Activated gamma-delta T cell treated with anti-CD3 and anti-CD28 coated beads, Interleukin-2, amount 50 U/mL, for 16 hours (primary cell): ENCODE data around the gene FAM180A.
"Not testable (repeated sequence)": the region's sequence is repeated elsewhere in the genome, so short reads cannot be mapped to it uniquely, and the experiment has no call there.

Experiments used
- DNase-seq: peaks from one replicate; pipeline ENCODE4 v3.0.0-alpha.2; 2020; ENCODE audit warnings: low read depth

FAM180A gene

DNA sequence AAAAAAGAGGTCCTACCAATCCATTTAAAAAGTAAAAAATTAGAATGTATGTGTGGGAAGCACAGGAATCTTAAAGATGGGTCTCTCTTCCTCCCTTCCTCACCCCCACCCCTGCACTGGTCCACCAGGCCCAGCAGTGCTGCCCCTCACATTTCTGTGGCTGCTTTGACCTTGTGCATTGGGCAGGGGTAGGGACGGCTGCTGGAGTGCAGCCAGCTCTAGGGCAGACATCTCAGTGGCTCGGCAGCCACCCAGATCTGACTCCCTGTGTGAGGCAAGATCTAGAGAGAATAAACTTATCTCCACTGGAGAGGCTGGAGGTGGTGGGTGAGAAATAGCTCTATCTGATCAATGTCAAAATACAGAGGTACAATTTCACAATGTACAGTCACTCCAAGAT is 6.7 kb downstream of the FAM180A start:
- DNase-seq = no peak

- DNase-seq = no peak
Measured at GRCh38 chr7:135740889-135741288, 7.7 kb downstream of the FAM180A start.

DNA sequence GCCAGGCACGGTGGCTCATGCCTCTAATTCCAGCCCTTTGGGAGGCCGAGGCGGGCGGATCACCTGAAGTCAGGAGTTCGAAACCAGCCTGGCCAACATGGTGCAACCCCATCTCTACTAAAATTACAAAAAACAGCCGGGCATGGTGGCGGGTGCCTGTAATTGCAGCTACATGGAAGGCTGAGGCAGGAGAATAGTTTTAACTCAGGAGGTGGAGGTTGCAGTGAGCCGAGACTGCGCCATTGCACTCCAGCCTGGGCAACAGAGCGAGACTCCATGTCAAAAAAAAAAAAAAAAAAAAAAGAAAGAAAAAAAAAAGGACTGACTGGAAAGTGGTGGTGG is 11.3 kb downstream of the FAM180A start:
- DNase-seq = not testable (repeated sequence)

DNA sequence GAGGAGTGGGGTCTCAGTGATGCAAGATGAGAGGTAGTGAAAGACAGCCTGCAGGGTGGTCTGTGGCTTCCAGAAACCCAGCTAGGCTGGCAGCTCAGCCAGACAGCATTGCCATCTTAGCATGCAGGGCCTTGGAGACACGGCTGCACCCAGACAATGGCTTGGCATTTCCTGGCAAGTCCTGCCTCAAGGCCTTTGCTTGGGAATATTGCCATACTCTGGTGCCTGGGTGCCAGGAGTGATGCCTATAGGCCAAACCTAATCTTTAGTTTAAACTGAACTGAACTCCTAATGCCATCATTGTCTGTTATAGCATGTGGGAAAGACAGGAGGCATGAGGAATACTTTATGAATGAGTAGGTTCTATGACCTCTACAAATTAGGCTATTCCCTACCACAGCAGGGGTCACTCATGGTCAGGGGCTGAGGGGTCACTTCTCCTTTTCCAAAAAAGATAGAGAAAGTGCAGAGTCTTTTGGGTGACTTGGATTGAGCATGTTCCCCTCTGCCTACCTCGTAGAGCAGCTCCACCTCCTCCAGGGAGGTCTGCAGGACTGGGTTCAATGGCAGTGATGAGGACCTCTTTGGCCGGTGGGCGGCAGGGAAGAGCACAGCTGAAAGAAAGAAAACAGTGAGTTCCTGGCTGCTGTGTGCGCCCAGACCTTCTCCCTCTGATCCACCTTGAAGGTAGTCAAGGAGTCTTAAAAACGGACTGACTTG is 11.9 kb downstream of the FAM180A start:
- no peak for DNase-seq

GRCh38 chr7:135734343-135734689 is 14.3 kb downstream of the FAM180A start:
- no peak for DNase-seq

GRCh38 chr7:135733603-135734342 is 14.8 kb downstream of the FAM180A start:
- DNase-seq = no peak

DNA sequence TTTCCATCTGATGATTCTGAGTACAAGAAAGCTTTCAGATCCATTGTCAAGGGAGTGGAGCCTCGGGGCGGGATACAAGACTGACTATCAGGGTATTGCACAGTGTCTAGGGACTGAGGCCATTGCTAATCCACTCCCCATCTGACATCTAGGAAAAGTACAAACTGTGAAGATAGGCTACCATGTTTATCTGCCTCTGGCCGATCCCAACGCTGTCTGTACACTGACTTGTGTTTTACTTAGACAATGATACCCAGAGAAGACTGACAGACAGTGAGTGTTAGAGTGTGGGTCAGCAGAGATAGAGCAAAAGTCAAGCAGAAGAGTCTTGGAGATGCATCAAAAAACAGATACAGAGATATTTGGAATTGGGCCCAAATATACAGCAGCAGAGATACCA is 17.5 kb downstream of the FAM180A start:
- DNase-seq = no peak

DNA sequence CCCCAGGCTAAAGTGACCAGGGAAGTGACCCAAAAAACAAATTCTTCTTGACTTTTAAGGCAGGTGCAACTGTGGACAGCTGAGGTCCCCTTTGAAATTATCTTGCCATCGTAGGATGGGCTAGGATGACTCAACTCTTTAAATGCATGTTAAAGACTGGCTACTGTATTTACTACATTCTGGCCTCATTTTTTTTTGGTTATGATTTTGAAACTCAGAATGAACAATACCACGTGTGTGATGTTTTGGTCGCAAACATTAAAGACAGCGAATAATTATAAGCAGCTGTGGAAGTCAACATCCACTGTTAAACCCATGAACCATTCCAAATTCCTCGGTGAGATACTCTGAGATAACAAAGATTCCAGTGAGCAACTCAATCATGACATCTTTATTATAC is 19.4 kb downstream of the FAM180A start:
- DNase-seq = no peak

DNA sequence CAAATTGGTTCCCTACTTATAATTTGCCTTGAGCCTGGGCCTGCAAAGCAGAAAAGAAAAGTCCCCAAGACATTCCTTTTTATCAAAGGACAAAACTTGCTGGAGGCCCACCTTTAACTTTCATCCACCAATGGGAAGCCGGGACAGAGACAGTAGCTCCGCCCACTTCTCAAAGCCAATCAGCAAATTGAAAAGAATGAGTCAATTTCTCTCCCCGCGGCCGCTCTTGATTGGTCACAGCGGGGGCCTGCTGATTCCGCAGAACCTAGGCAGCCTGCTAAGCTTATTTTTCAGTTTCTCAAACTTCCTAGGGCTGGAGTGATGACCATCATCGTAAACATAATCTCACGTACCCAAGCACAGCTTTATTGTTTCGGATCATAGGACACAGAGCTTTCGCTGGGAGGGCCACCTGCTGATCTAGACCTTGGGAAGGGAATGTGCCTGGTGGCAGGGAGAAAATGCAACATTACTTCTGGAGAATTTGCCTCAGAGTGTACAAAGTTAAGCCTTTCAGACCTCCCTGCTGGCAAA is 20.4 kb downstream of the FAM180A start, which contains the start of gene SLC13A4:
SLC13A4 (minus strand) TSS at position 51 of the 534 bp plus-strand sequence. CDS start 690 bp downstream, outside the sequence.
- no peak for DNase-seq

GRCh38 chr7:135726911-135727673 is 21.5 kb downstream of the FAM180A start:
- no peak for DNase-seq

DNA sequence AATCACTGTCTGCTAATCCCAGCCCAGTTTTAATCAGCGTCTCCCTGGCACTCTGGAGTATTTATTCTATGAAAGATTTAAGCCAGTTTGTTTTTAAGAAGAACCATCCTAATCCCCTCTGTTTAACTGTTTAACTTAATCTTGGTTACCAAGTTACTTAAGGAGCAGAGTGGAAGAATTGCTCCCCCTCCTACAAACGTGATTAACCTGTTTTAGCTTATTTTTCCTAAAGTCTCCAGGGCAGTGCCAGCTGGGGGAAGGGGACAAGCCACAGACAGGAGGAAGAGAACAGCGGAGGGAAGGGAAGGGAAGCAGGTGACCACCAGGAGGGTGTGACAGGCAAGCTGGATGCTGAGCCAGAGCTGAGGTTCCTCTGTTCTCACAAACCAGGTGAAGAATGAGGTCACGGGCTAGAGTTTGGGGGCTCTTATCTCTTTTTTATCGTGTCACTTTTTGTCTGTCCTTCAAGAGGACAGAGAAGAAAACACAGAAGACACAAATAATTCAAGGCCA is 22.3 kb downstream of the FAM180A start:
- DNase-seq = no peak

- DNase-seq = no peak
Measured at GRCh38 chr7:135723411-135723810, 25.2 kb downstream of the FAM180A start.

- no peak for DNase-seq
Measured at GRCh38 chr7:135721198-135721820, 27.3 kb downstream of the FAM180A start.

DNA sequence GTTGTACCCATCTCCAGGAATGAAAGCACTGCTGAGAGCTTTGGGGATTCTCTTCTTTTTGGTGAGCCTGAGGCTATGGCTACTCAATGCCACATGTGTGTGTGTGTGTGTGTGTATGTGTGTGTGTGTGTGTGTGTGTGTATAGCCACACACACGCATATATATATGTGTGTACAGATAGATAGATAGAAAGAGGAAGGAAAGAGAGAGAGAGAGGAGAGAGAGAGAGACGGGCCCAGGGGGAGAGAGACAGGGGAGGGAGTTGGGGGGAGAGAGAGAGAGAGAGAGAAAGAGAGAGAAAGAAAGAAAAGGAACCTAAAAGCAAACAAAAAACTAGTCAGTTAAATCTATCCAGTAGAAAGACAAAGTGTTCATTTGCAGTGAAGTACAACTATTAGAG is 28.9 kb downstream of the FAM180A start:
- DNase-seq = no peak

- no peak for DNase-seq
Measured at GRCh38 chr7:135718794-135719437, 29.7 kb downstream of the FAM180A start.

DNA sequence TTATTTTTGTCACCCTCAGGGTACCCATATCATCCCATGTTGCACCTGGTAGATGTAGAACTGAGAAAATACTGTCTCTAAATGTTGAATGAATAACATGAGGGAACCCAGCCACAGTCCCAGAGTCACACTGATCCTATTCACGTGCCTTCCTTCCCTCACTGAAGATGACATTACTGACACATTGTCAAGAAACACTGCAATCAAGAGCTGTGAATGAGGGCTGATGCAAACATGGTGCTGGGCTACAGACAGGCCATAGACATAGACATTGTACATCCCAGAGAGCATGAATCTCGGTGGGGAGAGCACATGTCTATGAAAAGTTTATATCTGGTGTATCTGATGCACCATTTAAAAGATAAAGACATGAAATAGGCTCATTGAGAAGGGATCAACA is 30.4 kb downstream of the FAM180A start:
- DNase-seq = no peak

DNA sequence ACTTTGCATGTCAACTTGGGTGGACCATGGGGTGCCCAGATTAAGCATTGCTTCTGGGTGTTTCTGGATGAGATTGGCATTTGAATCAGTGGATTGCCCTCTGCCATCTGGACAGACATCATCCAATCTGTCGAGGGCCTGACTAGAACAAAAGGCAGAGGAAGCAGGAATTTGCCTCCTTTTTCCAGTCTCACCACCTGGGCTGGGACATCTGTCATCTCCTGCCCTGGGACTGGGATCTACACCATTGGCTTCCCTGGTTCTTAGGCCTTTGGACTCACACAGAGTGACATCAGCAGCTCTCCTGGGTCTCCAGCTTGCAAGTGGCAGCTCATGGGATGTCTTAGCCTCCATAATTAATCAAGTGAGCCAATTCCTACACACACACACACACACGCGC is 30.9 kb downstream of the FAM180A start:
- no peak for DNase-seq

DNA sequence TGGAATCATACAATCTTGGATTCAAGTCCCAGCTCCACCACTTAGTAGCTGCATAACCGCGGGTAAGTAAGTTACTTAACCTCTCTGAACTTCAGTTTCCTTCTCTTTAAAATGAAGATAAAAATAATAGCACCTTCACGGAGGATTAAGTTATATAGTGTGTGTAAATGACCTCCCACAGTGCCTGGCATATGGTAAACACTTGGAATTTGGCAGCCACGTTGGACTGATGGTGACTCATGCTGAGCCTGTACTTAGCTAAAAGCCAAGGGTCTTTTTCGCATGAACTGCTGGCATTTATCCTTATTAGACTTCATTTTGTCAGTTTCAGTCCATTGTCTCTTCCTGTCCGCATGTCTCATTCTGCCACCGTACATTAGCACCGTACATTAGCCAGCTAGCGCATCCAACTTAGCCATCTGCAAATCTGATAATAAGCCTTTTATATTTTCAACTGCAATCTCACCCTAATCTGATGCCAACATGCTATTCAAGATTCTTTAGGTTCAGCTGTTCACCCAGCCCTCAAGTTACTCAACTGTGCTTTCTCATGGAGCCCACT is 31.9 kb downstream of the FAM180A start:
- DNase-seq = no peak

DNA sequence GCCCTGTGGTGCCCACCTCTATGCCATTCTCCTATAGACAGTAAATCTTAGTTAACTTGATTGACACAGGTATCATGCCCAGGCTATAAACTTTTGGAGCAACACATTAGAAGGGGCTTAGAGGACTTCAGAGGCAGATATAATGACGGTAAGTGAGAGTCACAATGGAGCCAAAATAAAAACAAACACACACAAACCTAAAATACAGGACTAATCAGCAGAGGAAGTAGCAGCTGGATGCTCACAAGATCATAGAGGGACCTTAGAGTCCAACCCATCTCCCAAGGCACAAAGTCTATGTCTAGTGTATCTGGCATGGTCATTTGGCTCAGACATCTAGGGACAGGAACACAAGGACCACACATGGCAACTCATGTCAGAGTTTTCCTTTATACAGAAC is 32.9 kb downstream of the FAM180A start:
- DNase-seq = no peak

- DNase-seq = no peak
Measured at GRCh38 chr7:135715055-135715522, 33.5 kb downstream of the FAM180A start.

DNA sequence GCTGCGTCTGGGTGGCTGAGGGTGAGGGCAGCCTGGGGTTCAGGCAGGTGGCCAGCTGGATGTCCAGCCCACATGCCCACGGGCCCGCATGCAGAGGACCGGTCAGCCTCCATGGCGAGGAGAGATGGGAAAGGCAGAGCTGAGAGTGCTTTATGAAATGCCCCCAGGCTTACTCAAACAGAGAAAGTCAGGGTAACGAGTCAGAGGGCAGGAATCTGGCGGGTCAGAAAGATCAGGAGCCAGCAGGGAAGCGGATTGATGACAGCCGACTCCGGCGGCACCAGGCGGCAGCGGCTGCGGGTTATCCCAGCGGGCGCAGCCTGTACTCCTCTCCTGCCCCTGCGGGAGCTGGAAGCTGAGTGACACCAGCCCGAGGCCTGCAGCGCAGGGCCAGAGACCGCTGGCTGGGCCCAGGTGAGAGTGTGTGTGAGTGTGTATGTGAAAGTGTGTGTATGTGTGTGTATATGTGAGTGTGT is 34.0 kb downstream of the FAM180A start:
- no peak for DNase-seq
